ENCODE results near the gene NAA16.

NAA16 gene

DNA sequence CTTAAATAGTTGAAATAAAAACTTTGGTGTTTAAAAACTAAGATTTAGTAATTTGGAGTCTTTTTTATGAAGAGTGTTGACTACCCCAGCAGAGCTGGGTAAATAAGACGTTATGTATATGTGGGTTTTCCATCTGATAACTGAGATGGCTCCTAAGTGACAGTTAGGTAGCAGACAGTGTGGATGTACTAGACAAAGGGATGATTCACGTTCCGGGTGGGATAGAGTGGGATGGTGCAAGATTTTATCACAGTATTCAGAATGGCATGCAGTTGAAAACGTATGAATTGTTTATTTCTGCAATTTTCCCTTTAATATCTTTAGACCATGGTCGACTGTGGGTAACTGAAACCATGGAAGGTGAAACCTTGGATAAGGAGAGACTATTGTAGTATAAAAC, 50.4 kb downstream of the NAA16 start:
- DNase-seq: no peak

DNA sequence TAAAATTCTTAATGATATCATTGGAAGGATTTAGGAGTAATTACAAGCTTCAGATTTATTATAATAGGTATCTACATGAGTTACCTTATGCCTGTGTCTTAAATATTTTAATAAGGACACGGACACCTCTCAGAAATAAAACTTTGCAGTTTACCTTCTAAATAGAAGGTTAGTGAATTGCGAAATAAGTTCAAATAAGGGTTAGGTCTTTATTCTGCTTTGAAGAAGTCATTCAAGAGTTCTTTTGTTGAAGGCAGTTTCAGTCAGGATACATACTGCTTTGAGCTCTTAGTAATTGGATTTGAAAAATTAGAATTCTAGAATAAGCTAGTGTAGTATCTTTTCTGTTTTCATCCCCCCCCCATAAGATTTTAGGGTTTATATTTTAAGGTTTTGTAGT, 53.0 kb downstream of the NAA16 start:
- no peak for DNase-seq

DNA sequence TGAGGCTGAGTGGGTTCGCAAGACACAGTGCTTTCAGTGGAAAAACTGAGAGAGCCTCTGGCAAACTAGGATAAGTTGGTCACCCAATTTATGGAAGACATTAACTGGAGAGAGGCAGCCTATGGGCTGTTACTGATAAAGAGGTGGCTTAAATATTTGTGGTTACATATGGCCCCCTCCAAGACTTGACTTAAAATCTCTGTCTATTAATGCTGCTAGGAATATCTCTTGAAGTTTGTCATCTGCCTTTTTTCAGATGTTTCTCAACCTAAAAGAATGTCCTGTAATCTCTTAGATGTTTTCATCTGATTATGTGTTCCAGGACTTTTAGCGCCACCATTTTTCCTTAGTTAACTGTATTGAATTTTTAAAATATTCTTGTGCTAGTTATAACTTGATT, 54.6 kb downstream of the NAA16 start:
- DNase-seq: no peak

GRCh38 chr13:41370736-41371135, 59.7 kb downstream of the NAA16 start:
- DNase-seq: no peak

DNA sequence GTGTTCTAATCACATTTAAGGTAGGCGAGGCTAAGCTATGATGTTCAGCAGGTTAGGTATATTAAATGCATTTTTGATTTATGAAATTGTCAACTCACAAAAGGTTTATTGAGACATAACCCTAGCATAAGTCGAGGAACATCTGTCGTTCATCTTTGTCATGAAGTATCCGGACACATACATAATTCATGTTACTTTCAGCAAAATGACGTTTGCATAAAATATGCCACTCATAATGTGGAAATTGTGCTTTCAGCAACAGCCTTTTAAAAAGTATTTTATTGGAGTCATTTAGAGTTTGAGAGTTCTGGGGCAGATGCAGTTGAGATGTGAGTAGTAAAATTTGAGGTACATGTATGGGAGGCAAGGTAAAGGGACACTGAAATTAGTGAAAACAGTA, 66.4 kb downstream of the NAA16 start:
- DNase-seq: no peak

DNA sequence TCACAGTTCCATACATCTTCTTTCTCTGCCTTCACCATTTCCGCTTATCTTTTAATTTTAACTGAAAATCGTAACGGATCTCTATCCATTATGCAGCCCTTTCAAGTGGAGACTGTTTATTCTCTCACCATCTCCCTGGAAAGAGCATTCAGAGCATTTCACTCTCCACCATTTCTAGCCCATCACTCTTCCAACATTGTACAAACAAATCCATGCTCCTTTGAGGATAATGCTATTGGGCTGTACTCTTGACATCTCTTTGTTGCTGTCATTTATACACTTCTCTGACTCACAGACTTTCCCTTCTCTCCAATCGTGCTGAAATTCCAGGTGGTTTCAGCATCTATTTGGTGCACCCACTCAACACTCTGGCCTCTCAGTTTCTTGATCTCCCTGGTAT, 71.4 kb downstream of the NAA16 start:
- DNase-seq: no peak

DNA sequence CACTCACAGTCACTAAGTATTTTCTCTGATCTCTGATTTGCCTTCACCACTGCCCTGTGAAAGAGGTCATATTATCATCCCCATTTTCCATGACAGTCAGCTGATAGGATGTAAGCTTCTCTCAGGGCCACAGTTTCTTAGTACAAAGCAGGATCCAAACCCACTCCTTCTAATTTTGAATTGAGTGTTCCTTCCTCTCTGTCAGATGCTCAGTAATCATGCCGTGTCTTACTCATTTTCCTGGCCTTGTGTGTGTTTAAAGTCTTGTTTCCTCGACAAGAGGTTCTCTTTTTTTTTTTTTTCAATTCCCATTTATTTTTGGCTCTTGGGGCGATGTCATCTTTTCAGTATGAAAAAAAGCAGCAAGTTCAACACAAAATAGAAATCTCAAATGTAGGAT, 72.3 kb downstream of the NAA16 start:
- DNase-seq: no peak

GRCh38 chr13:41384749-41385503, 73.9 kb downstream of the NAA16 start:
- DNase-seq: no peak

DNA sequence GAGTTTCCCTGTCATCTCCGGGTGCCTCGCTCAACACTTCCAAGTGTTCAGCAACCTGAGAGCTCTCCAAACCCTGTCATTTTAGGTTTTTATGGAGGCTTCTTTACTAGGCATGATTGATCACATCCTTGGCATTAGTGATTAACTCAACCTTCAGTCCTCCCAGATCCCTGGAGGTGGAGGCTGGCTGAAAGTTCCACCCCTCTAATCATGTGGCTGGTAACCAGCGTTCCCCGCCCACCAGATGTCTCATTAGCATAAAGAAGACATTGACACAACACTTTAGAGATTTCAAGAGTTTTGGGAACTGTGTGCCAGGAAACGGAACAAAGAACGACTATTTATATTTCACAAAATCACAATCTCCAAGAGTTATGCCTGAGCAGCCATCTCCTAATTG, 75.1 kb downstream of the NAA16 start:
- no peak for DNase-seq

- DNase-seq: no peak
These were observed 76.5 kb downstream of the NAA16 start for GRCh38 chr13:41387576-41387975.

DNA sequence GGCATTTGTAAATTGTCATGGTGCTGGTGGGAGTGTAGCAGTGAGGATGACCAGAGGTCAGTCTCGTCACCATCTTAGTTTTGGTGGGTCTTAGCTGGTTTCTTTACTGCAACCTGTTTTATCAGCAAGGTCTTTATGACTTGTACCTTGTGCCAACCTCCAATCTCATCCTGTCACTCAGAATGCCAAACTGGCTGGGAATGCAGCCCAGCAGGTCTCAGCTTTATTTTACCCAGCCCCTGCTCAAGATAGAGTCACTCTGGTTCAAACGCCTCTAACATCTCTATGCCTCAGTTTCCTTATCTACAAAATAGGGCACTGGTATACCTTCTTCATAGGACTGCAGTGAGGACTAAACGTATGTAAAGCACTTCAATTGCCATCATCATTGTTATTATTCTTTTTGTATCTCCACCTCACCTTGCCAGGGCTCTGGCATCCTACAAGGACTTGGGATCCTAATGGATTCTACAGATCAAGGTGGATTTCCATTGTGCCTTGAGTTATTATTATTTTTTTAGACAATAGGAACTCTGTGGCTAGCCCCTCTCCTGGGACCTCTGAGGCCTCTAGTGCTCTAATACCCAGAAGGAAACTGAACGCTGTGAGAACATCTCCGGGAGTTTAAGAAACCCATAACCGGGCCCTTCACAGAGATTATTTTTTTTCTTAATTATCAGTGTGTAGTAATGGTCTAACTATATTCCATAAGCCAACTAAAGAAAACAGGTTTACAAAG, 77.2 kb downstream of the NAA16 start:
- DNase-seq: no peak

GRCh38 chr13:41389580-41389979, 78.5 kb downstream of the NAA16 start:
- DNase-seq: no peak

- no peak for DNase-seq
These were observed 83.1 kb downstream of the NAA16 start for GRCh38 chr13:41394166-41394565.

- no peak for DNase-seq
These were observed 87.6 kb downstream of the NAA16 start for GRCh38 chr13:41398494-41399170.

- no peak for DNase-seq
These were observed 90.3 kb downstream of the NAA16 start for GRCh38 chr13:41401366-41401765.

DNA sequence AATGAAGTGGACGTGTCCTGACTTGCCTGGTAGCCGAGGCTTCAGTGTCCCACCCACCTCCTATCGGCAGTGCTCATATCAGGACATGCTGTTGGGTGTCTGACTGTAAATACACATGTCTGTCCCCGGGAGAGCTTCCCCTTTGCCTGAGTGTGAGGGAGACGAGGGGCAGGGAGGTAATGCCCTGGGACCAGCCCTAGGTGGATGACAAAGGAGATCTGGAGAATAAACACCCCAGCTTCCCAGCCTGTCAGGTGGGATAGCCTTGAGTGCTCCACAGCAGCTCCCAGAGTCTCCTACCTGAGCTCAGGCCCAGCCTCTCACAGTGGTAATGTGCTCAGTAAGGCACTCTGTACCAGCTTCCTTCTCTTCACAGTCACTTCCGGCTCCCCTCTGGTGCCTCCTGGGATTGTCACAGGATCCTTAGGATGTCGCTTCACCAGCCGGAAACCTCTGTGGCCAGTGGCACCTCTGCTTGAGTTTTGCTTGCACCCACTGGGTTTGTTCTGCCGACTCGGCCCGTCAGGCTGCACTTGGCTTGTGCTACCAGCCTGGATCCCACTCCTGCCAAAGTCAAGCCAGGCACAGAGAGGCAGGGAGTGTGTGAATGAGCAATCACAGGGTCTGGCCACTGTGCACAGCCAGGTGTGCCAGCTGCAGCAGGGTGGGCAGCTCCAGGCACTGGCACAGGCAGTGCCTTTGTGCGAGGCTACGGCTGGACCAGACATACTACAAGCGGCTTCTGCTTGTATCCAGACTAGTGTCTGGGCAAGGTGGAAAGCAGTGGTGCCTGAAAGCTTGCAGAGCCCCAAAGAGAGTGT, 91.8 kb downstream of the NAA16 start:
- no peak for DNase-seq

GRCh38 chr13:41403983-41404382, 92.9 kb downstream of the NAA16 start:
- DNase-seq: no peak

DNA sequence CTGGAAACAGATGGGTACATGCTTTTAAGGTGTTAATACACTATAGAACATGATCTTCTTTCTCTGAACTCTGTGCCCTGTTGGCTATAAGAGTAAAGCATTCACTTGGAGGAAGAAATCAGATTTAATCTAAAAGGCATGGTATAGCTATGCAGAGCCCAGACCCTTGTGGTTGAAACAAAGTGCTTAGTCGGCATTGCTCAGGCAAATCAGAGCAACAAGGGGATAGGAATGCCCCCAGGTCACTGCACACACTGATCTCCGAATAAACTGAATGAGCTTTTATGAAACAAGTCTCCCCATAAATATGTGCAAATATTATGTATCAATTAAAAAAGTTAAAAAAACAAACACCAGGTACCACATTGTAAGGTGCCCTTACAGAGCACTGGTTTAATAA, 94.3 kb downstream of the NAA16 start:
- no peak for DNase-seq

DNA sequence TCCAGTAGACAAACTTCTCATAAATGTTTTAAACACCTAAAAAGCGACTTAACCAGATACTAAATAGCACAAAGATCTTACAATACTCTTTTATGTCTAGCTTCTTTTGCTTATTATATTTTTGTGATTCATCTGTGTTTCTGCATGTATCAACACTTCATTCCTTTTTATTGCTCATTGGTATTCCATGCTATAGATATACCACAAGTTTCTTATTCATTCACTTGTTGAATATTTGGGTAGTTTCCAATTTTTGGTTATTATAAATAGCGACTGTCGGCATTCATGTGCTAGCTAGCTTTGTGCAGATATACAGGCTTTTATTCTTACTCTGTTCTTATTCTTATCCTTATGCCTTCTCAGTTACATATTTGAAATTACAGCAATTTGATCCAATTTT, 96.3 kb downstream of the NAA16 start:
- no peak for DNase-seq

DNA sequence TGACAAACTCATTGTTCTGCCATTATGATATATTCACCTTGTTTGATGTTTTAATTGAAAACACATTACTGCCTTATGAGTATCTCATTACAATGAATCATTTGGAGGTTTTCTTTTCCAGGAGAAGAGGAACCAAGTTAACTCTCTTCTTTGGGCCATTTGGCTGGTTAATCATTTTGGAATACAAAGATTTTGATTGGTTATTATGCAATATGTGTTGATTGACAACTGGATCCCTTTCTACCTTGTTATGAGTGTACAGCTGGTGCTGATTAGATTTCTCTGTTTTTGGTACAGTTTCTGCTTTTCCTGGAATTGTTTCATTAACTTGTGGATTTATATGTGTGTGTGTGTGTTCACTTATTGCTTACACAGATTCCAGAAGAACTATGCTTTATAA, 97.1 kb downstream of the NAA16 start:
- DNase-seq: no peak

DNA sequence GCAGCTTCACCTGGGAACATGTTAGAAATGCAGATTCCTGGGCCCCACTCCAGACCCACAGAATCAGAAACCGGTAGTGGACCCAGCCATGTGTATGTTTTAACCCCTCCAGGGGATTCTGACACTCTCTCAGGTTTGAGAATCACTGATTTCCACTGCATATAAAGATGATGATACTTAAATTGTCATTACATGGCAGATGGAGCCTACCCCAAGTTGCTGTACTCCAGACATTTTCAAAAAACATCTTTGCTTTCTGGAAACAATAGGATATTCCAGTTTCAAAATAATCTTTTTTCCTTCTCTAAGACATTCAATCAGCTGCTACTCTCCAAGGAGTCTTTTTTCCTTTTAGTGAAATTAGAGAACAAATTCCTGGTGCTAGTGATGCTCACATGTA, 97.7 kb downstream of the NAA16 start:
- no peak for DNase-seq

- no peak for DNase-seq
These were observed 98.5 kb downstream of the NAA16 start for GRCh38 chr13:41409611-41410010.

DNA sequence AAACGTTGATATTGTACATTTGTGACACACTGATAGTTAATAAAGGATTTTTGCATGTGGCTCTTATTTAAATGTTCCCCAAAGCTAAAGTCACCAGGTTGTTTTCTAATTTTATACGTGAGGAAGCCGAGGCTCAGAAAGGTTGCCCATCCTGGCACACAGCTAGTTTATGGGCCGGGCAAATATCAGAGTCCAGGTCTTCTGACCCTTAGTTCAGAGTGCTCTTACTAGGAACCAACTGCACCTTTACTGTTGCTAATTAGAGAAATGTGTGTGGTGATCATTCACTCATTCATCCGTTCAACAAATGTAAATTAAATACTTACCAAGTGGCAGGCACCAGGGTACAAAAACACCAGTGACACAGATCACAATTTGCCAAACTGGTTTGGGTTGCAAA, 100.0 kb downstream of the NAA16 start:
- DNase-seq: no peak
